ENCODE measurements around the gene CHODL. TPM values are rescaled to one million over a fixed set of nuclear protein-coding genes. Genes with fewer than 3 reads are reported as not detected.
A peak's percentile ranks its signal among the peaks of the same experiment; 100 is the strongest.

Gene CHODL, protein sequence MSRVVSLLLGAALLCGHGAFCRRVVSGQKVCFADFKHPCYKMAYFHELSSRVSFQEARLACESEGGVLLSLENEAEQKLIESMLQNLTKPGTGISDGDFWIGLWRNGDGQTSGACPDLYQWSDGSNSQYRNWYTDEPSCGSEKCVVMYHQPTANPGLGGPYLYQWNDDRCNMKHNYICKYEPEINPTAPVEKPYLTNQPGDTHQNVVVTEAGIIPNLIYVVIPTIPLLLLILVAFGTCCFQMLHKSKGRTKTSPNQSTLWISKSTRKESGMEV
- 0.72 TPM for total RNA-seq

- peak; percentile 29 for ATAC-seq
These were observed at the start of gene CHODL for GRCh38 chr21:18244671-18245463. TSS of gene CHODL (plus strand) at chr21:18244833. CDS start at chr21:18245224, 391 bp downstream.

- no peak for ATAC-seq
These were observed 39.7 kb upstream of the CHODL start for GRCh38 chr21:18204931-18205330.

GRCh38 chr21:18218331-18218730, 26.3 kb upstream of the CHODL start:
- no peak for ATAC-seq

DNA sequence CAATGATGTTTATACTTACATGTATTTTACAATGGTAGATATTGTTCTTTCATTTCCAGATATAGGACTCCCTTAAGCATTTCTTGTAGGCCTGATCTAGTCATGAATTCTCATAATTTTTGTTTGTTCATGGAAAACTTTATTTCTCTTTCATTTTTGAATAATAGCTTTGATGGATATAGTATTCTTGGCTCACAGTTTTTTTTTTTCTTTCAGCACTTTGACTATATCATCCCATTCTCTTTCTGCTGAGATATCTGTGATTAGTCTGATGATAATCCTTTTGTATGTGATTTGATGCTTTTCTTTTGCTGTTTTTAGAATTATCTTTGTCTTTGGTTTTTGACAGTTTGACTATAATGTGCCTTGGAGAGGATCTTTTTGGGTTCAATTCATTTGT, 24.1 kb upstream of the CHODL start:
- ATAC-seq = no peak

- no peak for ATAC-seq
These were observed 22.3 kb upstream of the CHODL start for GRCh38 chr21:18222346-18222745.

GRCh38 chr21:18228060-18228739, 16.4 kb upstream of the CHODL start:
- no peak for ATAC-seq

- no peak for ATAC-seq
These were observed 9.1 kb upstream of the CHODL start for GRCh38 chr21:18235545-18235944.

- ATAC-seq = no peak
These were observed 883 bp downstream of the CHODL start for GRCh38 chr21:18245464-18245967.

GRCh38 chr21:18248171-18248570, 3.5 kb downstream of the CHODL start:
- ATAC-seq = no peak

DNA sequence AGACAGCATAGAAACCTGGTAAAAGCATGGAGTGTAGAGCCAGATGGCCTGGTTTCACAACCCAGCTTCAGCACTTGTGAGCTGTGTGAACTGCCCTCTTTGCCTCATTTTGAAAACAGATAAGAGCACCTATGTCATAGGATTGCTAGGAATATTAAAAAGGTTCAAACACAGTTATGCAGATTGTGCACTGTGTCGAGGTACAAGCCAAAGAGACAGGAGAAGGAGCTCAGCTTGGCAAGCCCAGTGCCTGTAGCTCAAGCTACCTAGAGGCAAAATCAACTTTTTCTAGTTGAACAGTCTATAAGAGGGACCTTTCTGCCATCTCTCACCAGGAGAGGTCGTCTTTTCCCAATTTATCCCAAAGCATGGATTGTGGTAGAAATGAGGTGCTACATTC, 5.0 kb downstream of the CHODL start:
- no peak for ATAC-seq

GRCh38 chr21:18251065-18251464, 6.4 kb downstream of the CHODL start:
- no peak for ATAC-seq

DNA sequence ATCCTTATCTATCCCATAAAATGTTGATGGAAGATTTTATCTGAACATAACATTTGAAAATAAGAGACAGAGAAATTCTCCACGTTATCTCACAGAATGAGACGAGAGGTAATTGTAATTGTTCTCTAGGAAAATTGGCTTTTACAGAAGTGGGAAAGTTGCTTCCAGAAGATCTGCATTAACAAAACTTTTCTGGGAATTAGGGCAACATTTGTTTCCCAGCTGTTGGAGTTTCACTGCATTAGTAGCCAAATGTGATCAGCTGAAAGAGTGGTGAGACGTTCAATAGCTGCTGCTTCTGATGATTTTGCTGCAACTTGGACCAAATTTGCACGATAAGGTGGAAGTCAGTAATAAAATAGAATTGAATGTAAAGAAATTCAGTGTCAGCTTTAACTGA, 7.6 kb downstream of the CHODL start:
- no peak for ATAC-seq

GRCh38 chr21:18252680-18253079, 8.0 kb downstream of the CHODL start:
- no peak for ATAC-seq

GRCh38 chr21:18253221-18253620, 8.6 kb downstream of the CHODL start:
- ATAC-seq = no peak

GRCh38 chr21:18253799-18254198, 9.2 kb downstream of the CHODL start:
- no peak for ATAC-seq

DNA sequence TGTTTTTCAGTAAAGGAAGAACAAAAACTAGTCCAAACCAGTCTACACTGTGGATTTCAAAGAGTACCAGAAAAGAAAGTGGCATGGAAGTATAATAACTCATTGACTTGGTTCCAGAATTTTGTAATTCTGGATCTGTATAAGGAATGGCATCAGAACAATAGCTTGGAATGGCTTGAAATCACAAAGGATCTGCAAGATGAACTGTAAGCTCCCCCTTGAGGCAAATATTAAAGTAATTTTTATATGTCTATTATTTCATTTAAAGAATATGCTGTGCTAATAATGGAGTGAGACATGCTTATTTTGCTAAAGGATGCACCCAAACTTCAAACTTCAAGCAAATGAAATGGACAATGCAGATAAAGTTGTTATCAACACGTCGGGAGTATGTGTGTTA, 21.3 kb downstream of the CHODL start:
- no peak for ATAC-seq

DNA sequence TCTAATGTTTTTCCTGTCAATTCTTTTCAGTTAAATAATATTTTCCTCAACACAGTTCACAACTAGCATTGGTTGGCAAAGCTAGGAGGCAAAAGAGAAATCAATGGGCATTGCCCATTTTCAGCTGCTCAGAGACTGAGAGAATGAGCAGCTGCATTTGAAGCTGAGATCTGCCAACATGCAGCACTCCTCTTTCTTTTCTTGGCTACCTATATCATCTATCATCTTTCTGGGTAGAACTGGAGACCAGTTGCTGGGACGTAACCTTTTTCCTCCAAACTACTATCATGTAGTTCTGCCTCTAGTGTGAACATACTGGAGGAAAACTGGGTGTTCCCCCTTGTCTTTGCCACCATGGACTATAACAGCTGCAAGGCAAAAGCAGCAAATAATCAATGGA, 22.9 kb downstream of the CHODL start:
- no peak for ATAC-seq

DNA sequence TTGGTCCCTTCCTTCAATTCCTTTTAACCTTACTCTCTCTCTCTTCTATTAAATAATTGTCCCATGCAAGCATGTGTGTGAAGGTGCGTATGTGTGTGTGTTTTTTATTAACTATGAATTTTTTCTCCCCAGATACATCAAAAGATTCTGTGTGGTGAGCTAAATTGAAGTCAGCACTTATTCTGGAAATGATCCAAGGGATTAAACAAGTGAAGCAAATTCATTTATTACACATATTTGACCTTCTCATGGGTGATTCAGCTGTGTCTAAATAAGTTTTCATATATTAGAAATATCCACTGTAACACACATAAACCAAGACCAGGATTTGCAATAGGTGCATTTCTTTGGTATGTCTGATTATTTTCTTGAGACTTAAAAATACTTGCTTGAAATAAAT, 24.3 kb downstream of the CHODL start:
- ATAC-seq = no peak

DNA sequence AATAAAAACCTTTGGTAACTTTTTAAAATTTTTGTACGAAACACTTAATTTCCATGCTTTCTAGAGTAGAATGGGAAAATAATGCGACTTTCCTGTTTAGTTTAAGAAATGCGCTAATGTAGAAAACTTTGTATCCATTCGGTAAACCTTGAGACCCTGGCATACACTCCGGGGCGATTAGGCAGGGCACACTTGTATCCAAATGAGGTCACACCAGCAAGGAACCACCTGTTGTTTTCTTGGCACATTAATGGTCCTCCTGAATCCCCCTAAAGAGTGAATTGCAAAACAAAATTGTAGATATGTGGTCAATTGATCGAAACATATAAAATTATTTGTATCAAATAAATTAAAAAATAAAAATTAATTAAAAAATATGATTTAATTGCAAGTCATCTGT, 25.2 kb downstream of the CHODL start:
- no peak for ATAC-seq

DNA sequence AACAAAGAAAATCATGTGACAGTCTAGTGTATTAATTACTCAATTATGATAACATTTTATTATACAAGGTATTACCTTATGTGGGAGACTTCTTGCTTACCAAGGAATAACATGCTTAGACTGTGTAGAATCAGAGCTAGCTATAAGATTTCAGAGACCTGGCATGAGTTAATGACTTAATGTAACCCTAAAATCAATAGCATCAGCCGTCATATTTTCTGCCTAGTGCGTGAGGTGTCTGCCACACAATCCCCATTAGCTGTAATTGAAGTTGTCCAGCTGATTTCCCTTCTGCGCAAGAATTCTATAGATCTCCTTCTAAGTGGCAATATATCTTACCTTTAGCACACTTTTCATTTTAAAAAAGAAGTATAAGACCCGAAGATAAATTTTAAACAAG, 28.8 kb downstream of the CHODL start:
- ATAC-seq = no peak

DNA sequence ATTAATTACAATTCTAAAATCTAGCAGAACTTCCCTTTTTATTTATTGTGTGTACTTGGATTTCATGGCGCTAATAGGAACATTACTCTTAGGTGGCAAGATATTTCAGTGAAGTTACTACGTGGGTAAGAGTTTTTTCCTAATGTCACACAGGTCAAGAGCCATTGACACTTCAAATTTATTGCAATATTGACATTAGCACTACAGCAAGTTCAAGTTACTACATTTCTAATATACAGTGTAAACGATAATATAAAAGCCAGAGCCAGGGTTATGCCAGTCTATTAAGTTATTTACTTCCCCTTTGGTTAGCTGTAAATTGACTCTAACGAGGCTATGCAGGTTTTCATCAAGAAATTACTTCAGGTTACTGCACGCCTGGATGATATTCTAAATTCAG, 29.7 kb downstream of the CHODL start:
- no peak for ATAC-seq

DNA sequence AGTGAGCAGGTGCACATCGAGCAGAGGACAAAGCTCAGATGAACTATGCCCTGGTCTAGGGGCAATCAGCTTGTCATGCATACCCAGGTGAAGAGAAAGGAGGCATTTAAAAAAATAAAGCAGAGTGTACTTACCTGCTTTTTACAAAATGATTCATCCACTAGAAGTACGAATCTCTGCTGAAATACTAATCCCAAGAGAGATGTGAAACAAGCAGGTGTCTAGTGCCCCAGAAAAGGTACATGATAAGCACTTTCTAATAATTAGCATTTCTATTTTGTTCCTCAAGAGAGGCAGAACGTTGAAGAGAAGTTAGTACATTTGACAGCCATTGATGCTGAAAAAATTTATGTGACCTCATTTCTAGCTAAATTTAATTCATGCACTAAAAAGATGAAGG, 31.1 kb downstream of the CHODL start:
- no peak for ATAC-seq

- no peak for ATAC-seq
These were observed 40.7 kb downstream of the CHODL start for GRCh38 chr21:18285379-18285778.

DNA sequence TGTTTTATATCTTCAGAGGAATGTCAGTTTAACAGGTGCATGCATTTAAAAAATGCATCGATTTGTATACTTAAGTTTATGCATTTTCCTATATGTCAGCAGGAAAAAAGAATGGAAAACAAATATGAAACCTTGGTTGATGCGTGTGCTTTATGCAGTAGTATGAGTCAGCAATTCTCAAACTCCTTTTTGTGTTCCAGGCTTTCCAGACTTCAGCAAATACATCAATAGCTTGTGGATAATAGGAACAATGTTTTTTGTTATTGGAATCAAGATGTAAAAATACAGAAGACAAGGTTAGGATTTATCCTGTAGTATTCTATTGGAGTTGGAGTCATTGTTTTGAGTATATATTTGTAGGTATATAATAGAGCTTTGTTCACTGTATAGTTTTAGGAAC, 45.2 kb downstream of the CHODL start:
- ATAC-seq = no peak
